ENCODE data around the gene CNGB1.

CNGB1 gene

GRCh38 chr16:57846078-57846697 lies 124.7 kb downstream of the CNGB1 start:
- no peaks in the 10 kb centered on the region for H3F3A ChIP-seq (ENCODE audit: insufficient read depth)
- no peaks in the 10 kb centered on the region for H3K79me2 ChIP-seq (ENCODE audit: insufficient read depth, low read length)
- no peak overlapping the region for H2AFZ ChIP-seq (ENCODE audit: low read depth, low read length, severe bottlenecking)
- TF ChIP-seq EZH2phosphoT487 (conservative IDR thresholded peaks at IDR 0.05; ENCODE audit: low read length) (no peak), CTCF (IDR thresholded peaks at IDR 0.05; ENCODE audit: insufficient read depth, low read length, poor library complexity, severe bottlenecking) (no peak)
- no peaks in the 10 kb centered on the region for H3K27me3 ChIP-seq (ENCODE audit: low read length)
- H3K4me3 ChIP-seq (ENCODE audit: insufficient read depth, low read length, poor library complexity, severe bottlenecking), result no peak overlapping the region
- H3K9ac ChIP-seq (ENCODE audit: low read length), result no peak overlapping the region
- H3K4me2 ChIP-seq (ENCODE audit: low read depth, low read length, poor library complexity, severe bottlenecking), result no peak overlapping the region
- no peaks in the 10 kb centered on the region for H4K20me1 ChIP-seq (ENCODE audit: low read depth, low read length)
- H3K9me3 ChIP-seq (ENCODE audit: insufficient read depth, low read length), result no peaks in the 10 kb centered on the region
- no peak overlapping the region for H3K27ac ChIP-seq (ENCODE audit: low read depth, low read length)
- no peaks in the 10 kb centered on the region for H3K9me2 ChIP-seq (replicated peaks; ENCODE audit: insufficient read depth, low read length)
- no peaks in the 10 kb centered on the region for H3K36me3 ChIP-seq (ENCODE audit: low read length)

- Histone ChIP-seq H2AFZ (ENCODE audit: low read depth, low read length, severe bottlenecking) (no peak overlapping the region), H3F3A (ENCODE audit: insufficient read depth) (no peaks in the 10 kb centered on the region), H3K79me2 (ENCODE audit: insufficient read depth, low read length) (no peaks in the 10 kb centered on the region), H3K9ac (ENCODE audit: low read length) (no peak overlapping the region), H3K9me2 (replicated peaks; ENCODE audit: insufficient read depth, low read length) (no peaks in the 10 kb centered on the region), H3K9me3 (ENCODE audit: insufficient read depth, low read length) (no peaks in the 10 kb centered on the region), H3K27me3 (ENCODE audit: low read length) (0 out of 2 replicates have a peak, but pooled peaks cover 4% of the 10 kb centered on the region), H3K36me3 (ENCODE audit: low read length) (no peaks in the 10 kb centered on the region), H4K20me1 (ENCODE audit: low read depth, low read length) (no peaks in the 10 kb centered on the region), H3K4me3 (ENCODE audit: insufficient read depth, low read length, poor library complexity, severe bottlenecking) (no peak overlapping the region), H3K4me2 (ENCODE audit: low read depth, low read length, poor library complexity, severe bottlenecking) (no peak overlapping the region), H3K27ac (ENCODE audit: low read depth, low read length) (no peak overlapping the region)
- no peak for TF ChIP-seq EZH2phosphoT487 (conservative IDR thresholded peaks at IDR 0.05; ENCODE audit: low read length)
- TF ChIP-seq CTCF (IDR thresholded peaks at IDR 0.05; ENCODE audit: insufficient read depth, low read length, poor library complexity, severe bottlenecking), result no peak
Measured at GRCh38 chr16:57845115-57845514, 125.8 kb downstream of the CNGB1 start.

GRCh38 chr16:57844416-57845030 lies 126.4 kb downstream of the CNGB1 start:
- TF ChIP-seq EZH2phosphoT487 (conservative IDR thresholded peaks at IDR 0.05; ENCODE audit: low read length) (no peak), CTCF (IDR thresholded peaks at IDR 0.05; ENCODE audit: insufficient read depth, low read length, poor library complexity, severe bottlenecking) (no peak)
- Histone ChIP-seq H2AFZ (ENCODE audit: low read depth, low read length, severe bottlenecking) (no peak overlapping the region), H3K9me2 (replicated peaks; ENCODE audit: insufficient read depth, low read length) (no peaks in the 10 kb centered on the region), H3K27me3 (ENCODE audit: low read length) (0 out of 2 replicates have a peak, but pooled peaks cover 4% of the 10 kb centered on the region), H3K9me3 (ENCODE audit: insufficient read depth, low read length) (no peaks in the 10 kb centered on the region), H3K4me3 (ENCODE audit: insufficient read depth, low read length, poor library complexity, severe bottlenecking) (no peak overlapping the region), H3F3A (ENCODE audit: insufficient read depth) (no peaks in the 10 kb centered on the region), H3K79me2 (ENCODE audit: insufficient read depth, low read length) (no peaks in the 10 kb centered on the region), H3K4me2 (ENCODE audit: low read depth, low read length, poor library complexity, severe bottlenecking) (no peak overlapping the region), H3K36me3 (ENCODE audit: low read length) (no peaks in the 10 kb centered on the region), H3K9ac (ENCODE audit: low read length) (no peak overlapping the region), H3K27ac (ENCODE audit: low read depth, low read length) (no peak overlapping the region), H4K20me1 (ENCODE audit: low read depth, low read length) (no peaks in the 10 kb centered on the region)

Data from SU-DHL-6 (cell line).